GM12891 (cell line): Measurements from ENCODE around the gene MTA3.
A peak's percentile ranks its signal among the peaks of the same experiment; 100 is the strongest.

Source experiments
- DNase-seq: peaks from one replicate; pipeline ENCODE4 v3.0.0; 2011; ENCODE audit warnings: low spot score; ENCODE audit not compliant: insufficient read length
- FAIRE-seq: peaks from 2 replicates; lab custom pipeline; 2011; peaks lifted over from hg19 to GRCh38; lab: Jason Lieb, UNC
- PAX5 ChIP-seq: IDR thresholded peaks from 2 replicates; pipeline ENCODE4 v1.6.1; 2011; ENCODE audit warnings: low read length, moderate library complexity, mild to moderate bottlenecking; ENCODE audit not compliant: insufficient read depth, severe bottlenecking
- POLR2A ChIP-seq: IDR thresholded peaks from 2 replicates; pipeline ENCODE4 v1.6.1; 2011; ENCODE audit warnings: low read depth, low read length, control low read depth
- POLR2AphosphoS5 ChIP-seq: IDR thresholded peaks from 2 replicates; pipeline ENCODE4 v1.6.1; 2011; ENCODE audit warnings: low read depth, low read length, control low read depth
- POU2F2 ChIP-seq: IDR thresholded peaks from 2 replicates; pipeline ENCODE4 v1.6.1; 2011; ENCODE audit warnings: low read depth, mild to moderate bottlenecking, control low read depth, low read length, moderate library complexity
- SPI1 ChIP-seq: IDR thresholded peaks from 2 replicates; pipeline ENCODE4 v1.6.1; 2011; ENCODE audit warnings: low read depth, low read length, control low read depth
- TAF1 ChIP-seq: IDR thresholded peaks from 2 replicates; pipeline ENCODE4 v1.6.1; 2011; ENCODE audit warnings: low read depth, low read length, control low read depth

The MTA3 gene

GRCh38 chr2:42566837-42567321 lies 1.6 kb upstream of the MTA3 start:
- TF ChIP-seq POLR2AphosphoS5 = no peak
- no peak for TF ChIP-seq PAX5
- TF ChIP-seq POU2F2 = no peak
- no peak for TF ChIP-seq TAF1
- TF ChIP-seq POLR2A = no peak
- TF ChIP-seq SPI1 = no peak
- FAIRE-seq (peak; percentile 65), DNase-seq (no peak)

- DNase-seq (no peak), FAIRE-seq (no peak)
- TF ChIP-seq TAF1 (no peak), PAX5 (no peak), POLR2A (no peak), SPI1 (no peak), POU2F2 (no peak), POLR2AphosphoS5 (no peak)
Observed at GRCh38 chr2:42567364-42567763, 1.1 kb upstream of the MTA3 start.

DNA sequence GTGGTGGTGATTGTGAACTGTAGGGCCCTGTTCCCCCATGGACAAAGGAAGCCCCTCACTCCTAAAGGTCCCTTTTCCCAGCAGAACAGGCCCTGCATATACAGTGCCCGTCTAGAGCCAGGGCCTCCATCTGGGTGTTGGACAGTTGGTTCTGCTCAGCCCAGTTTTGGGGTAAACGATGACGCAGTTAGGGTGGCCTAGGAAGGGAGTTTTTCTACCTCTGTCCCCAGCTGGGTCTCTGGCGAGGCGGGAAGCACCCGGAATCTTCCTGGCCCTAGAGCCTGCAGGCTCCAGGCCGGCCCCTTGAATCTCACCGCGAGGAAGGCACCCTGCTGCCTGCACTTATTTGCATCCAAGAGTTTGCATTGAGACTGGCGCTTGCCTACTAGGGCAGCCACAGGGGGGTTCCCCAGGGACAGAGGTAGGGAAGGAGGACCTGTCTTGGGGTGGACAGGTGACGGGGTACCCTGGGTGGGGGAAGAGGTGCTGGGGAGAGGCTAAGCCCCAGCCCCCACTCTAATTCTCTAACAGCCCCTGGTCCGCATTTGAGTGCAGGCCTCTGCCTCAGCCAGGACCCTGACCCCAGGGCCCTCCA lies 529 bp upstream of the MTA3 start:
- FAIRE-seq (peak; percentile 78), DNase-seq (peak; percentile 52)
- TF ChIP-seq POLR2AphosphoS5 = no peak
- TF ChIP-seq PAX5 = no peak
- no peak for TF ChIP-seq TAF1
- no peak for TF ChIP-seq POLR2A
- no peak for TF ChIP-seq POU2F2
- TF ChIP-seq SPI1 = no peak

- DNase-seq = no peak
- FAIRE-seq = peak; percentile 54
- TF ChIP-seq POLR2A (no peak), SPI1 (no peak), POU2F2 (no peak), TAF1 (no peak), PAX5 (no peak)
Observed at GRCh38 chr2:42569116-42569711, 782 bp downstream of the MTA3 start.

DNA sequence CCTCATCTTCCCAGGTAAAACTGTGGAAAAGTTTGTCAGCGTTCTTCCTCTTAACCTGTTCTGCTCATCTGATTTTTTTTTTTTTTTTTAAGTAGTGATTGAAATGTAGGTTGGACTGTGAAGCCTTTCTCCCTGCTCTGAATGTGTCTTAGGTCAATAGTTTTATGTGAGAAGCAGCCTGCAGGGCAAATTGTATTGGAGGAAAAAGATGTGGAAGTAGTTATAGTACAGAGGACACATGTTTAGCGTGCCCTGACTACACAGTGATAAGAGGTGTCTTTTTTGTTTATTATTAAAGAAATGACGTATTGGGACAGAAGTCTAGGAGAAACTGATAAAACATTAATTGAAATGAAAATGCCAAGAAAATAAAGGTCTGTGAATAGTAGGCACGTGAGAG lies 1.5 kb downstream of the MTA3 start:
- no peak for DNase-seq
- no peak for TF ChIP-seq SPI1
- no peak for TF ChIP-seq POU2F2
- no peak for TF ChIP-seq POLR2A
- no peak for TF ChIP-seq TAF1
- TF ChIP-seq POLR2AphosphoS5 = no peak
- TF ChIP-seq PAX5 = no peak
- no peak for FAIRE-seq

- FAIRE-seq (no peak), DNase-seq (no peak)
- TF ChIP-seq PAX5 = no peak
- TF ChIP-seq POLR2A = no peak
- TF ChIP-seq TAF1 = no peak
- no peak for TF ChIP-seq POLR2AphosphoS5
- TF ChIP-seq SPI1 = no peak
- no peak for TF ChIP-seq POU2F2
Observed at GRCh38 chr2:42572297-42573081, 4.1 kb downstream of the MTA3 start.

GRCh38 chr2:42573256-42573655 lies 4.8 kb downstream of the MTA3 start:
- no peak for DNase-seq
- no peak for FAIRE-seq
- TF ChIP-seq PAX5 (no peak), POU2F2 (no peak), TAF1 (no peak), POLR2A (no peak), POLR2AphosphoS5 (no peak), SPI1 (no peak)

DNA sequence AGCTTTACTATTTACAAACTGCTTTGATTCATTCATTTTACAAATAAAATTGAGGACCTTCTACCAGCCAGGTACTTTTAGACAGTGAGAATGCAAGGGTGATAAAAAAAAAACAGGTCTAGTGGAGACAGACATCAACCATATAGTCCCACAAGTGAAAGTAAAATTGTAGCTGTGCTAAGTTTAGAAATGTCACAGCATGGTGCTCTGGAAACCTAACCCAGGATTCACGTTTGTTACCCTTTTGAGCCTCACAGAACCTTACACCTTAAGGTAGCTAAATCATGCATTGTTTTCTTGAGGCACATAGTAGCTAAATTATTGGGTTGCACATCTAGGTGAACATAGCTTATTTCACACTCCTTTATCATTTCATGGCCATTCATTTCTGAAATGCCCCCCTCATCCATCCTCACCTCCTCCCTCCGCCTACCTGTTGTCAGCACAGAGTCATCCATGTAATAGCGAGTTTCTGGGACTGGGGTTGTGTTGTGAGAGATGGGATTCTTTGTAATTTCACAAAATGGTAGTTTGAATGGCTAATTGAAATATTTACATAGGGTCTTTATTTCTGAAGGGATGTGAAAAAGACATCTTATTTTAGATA lies 7.1 kb downstream of the MTA3 start:
- TF ChIP-seq POLR2A (no peak), TAF1 (no peak), POU2F2 (no peak), POLR2AphosphoS5 (no peak), SPI1 (no peak), PAX5 (no peak)
- FAIRE-seq = peak; percentile 77

GRCh38 chr2:42578621-42579020 lies 10.2 kb downstream of the MTA3 start:
- no peak for FAIRE-seq
- TF ChIP-seq PAX5 (no peak), POLR2A (no peak), POU2F2 (no peak), SPI1 (no peak), TAF1 (no peak), POLR2AphosphoS5 (no peak)

More for the DNA sequence above, 7.1 kb downstream of the MTA3 start:
- DNase-seq = no peak

More at GRCh38 chr2:42578621-42579020, 10.2 kb downstream of the MTA3 start:
- DNase-seq = no peak
